Measurements from ENCODE around the gene EIF4A2.

- TF ChIP-seq POLR2A (IDR thresholded peaks at IDR 0.05) (no peak), CTCF (IDR thresholded peaks at IDR 0.05) (no peak), POLR2AphosphoS5 (IDR thresholded peaks at IDR 0.05; ENCODE audit: insufficient read depth in 1 of 2, low read depth in 1 of 2) (no peak)
Measured at GRCh38 chr3:186810336-186810996, 27.1 kb downstream of the EIF4A2 start.
